ENCODE results near the gene ATP8B1. TPM values are rescaled to one million over a fixed set of nuclear protein-coding genes. Genes with fewer than 3 reads are reported as not detected.
A peak's percentile ranks its signal among the peaks of the same experiment; 100 is the strongest.

The ATP8B1 gene
- polyA plus RNA-seq, 1 experiment, result 77.6 TPM

GRCh38 chr18:57819671-57820460 lies 16.8 kb upstream of the ATP8B1 start:
- no peak overlapping the region for H3K4me3 ChIP-seq (ENCODE audit: low read depth, low read length)
- POLR2A ChIA-PET, result interaction anchor here (0.6 to 0.9 kb wide), 4 partner anchors 12 to 26 kb away, joined by 3 to 4 read pairs (median 4); partner anchors contain the start of gene ATP8B1
- no peaks in the 10 kb centered on the region for H3K27me3 ChIP-seq (ENCODE audit: control insufficient read depth, insufficient read depth, low read length)
- no peaks in the 10 kb centered on the region for H3K9me3 ChIP-seq (ENCODE audit: control insufficient read depth, insufficient read depth, low read length)
- TF ChIP-seq, protein P1, sequence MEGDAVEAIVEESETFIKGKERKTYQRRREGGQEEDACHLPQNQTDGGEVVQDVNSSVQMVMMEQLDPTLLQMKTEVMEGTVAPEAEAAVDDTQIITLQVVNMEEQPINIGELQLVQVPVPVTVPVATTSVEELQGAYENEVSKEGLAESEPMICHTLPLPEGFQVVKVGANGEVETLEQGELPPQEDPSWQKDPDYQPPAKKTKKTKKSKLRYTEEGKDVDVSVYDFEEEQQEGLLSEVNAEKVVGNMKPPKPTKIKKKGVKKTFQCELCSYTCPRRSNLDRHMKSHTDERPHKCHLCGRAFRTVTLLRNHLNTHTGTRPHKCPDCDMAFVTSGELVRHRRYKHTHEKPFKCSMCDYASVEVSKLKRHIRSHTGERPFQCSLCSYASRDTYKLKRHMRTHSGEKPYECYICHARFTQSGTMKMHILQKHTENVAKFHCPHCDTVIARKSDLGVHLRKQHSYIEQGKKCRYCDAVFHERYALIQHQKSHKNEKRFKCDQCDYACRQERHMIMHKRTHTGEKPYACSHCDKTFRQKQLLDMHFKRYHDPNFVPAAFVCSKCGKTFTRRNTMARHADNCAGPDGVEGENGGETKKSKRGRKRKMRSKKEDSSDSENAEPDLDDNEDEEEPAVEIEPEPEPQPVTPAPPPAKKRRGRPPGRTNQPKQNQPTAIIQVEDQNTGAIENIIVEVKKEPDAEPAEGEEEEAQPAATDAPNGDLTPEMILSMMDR (IDR thresholded peaks at IDR 0.05; ENCODE audit: low read depth, low read length), result no peak
- peak overlapping the region; percentile 74 for H3K27ac ChIP-seq (ENCODE audit: low read depth, low read length)
- CTCF ChIA-PET, result interaction anchor here (0.5 to 1.5 kb wide), 3 partner anchors 52 to 216 kb away, joined by 3 read pairs; no protein-coding TSS in a partner anchor
- peak; percentile 63 for DNase-seq (ENCODE audit: low read depth, low spot score)

GRCh38 chr18:57819119-57819518 lies 16.0 kb upstream of the ATP8B1 start:
- H3K9me3 ChIP-seq (ENCODE audit: control insufficient read depth, insufficient read depth, low read length), result no peaks in the 10 kb centered on the region; the same call in 1 of the 2 replicates
- H3K27me3 ChIP-seq (ENCODE audit: control insufficient read depth, insufficient read depth, low read length), result no peaks in the 10 kb centered on the region
- DNase-seq (ENCODE audit: low read depth, low spot score), result no peak
- POLR2A ChIA-PET, result interaction anchor here (0.6 to 0.9 kb wide), 3 partner anchors 12 to 24 kb away, joined by 3 to 4 read pairs (median 4); partner anchors contain the start of gene ATP8B1
- CTCF ChIA-PET, result interaction anchor here (0.6 to 1.5 kb wide), 2 partner anchors 189 to 216 kb away, joined by 3 read pairs; no protein-coding TSS in a partner anchor
- no peak overlapping the region for H3K4me3 ChIP-seq (ENCODE audit: low read depth, low read length)
- no peak overlapping the region for H3K27ac ChIP-seq (ENCODE audit: low read depth, low read length)
- TF ChIP-seq, protein P1 (IDR thresholded peaks at IDR 0.05; ENCODE audit: low read depth, low read length), result no peak

GRCh38 chr18:57816208-57816954 lies 13.3 kb upstream of the ATP8B1 start:
- TF ChIP-seq, protein P1 (IDR thresholded peaks at IDR 0.05; ENCODE audit: low read depth, low read length), result no peak
- Histone ChIP-seq H3K4me3 (ENCODE audit: low read depth, low read length) (no peak overlapping the region), H3K9me3 (ENCODE audit: control insufficient read depth, insufficient read depth, low read length) (peaks cover 3% of the 10 kb centered on the region; the same call in 1 of the 2 replicates), H3K27me3 (ENCODE audit: control insufficient read depth, insufficient read depth, low read length) (no peaks in the 10 kb centered on the region), H3K27ac (ENCODE audit: low read depth, low read length) (no peak overlapping the region)
- ChIA-PET POLR2A (no interaction called here), CTCF (no interaction called here)
- no peak for DNase-seq (ENCODE audit: low read depth, low spot score)

- no peaks in the 10 kb centered on the region for H3K27me3 ChIP-seq (ENCODE audit: control insufficient read depth, insufficient read depth, low read length)
- ChIA-PET POLR2A (no interaction called here), CTCF (no interaction called here)
- no peak overlapping the region for H3K4me3 ChIP-seq (ENCODE audit: low read depth, low read length)
- H3K9me3 ChIP-seq (ENCODE audit: control insufficient read depth, insufficient read depth, low read length), result peaks cover 6% of the 10 kb centered on the region
- TF ChIP-seq, protein P1 (IDR thresholded peaks at IDR 0.05; ENCODE audit: low read depth, low read length), result no peak
- no peak for DNase-seq (ENCODE audit: low read depth, low spot score)
- H3K27ac ChIP-seq (ENCODE audit: low read depth, low read length), result no peak overlapping the region
Measured at GRCh38 chr18:57814555-57814954, 11.4 kb upstream of the ATP8B1 start.

All from AG04450 (cell line).